NCI-H82 treated with DMSO at 0.1 percent for 48 hours (cell line): ENCODE results near the gene LAS1L.
"Not testable (repeated sequence)": the region's sequence is repeated elsewhere in the genome, so short reads cannot be mapped to it uniquely, and the experiment has no call there.

Source experiments
- DNase-seq: peaks from one replicate; lab custom pipeline; 2025; ENCODE audit not compliant: unreplicated experiment; lab: John Stamatoyannopoulos, UW

The LAS1L gene

GRCh38 chrX:65518980-65519379 lies 15.6 kb downstream of the LAS1L start:
- not testable (repeated sequence) for DNase-seq

- DNase-seq: no peak
These were observed 16.7 kb downstream of the LAS1L start for GRCh38 chrX:65517923-65518322.

- no peak for DNase-seq
These were observed 17.8 kb downstream of the LAS1L start for GRCh38 chrX:65516756-65517155.

- no peak for DNase-seq
These were observed 21.0 kb downstream of the LAS1L start for GRCh38 chrX:65513610-65514009.

- no peak for DNase-seq
These were observed 25.2 kb downstream of the LAS1L start for GRCh38 chrX:65509400-65509799.

- DNase-seq: no peak
These were observed 25.7 kb downstream of the LAS1L start for GRCh38 chrX:65508851-65509250.

- no peak for DNase-seq
These were observed 32.0 kb downstream of the LAS1L start for GRCh38 chrX:65502618-65503017.

GRCh38 chrX:65493431-65493830 lies 41.2 kb downstream of the LAS1L start:
- DNase-seq: no peak

- no peak for DNase-seq
These were observed 43.0 kb downstream of the LAS1L start for GRCh38 chrX:65491620-65492019.

GRCh38 chrX:65488495-65488894 lies 46.1 kb downstream of the LAS1L start:
- DNase-seq: no peak

GRCh38 chrX:65480960-65481359 lies 53.6 kb downstream of the LAS1L start:
- DNase-seq: no peak

GRCh38 chrX:65479102-65479501 lies 55.5 kb downstream of the LAS1L start:
- DNase-seq: not testable (repeated sequence)

- DNase-seq: no peak
These were observed 58.0 kb downstream of the LAS1L start for GRCh38 chrX:65476564-65476963.

- DNase-seq: no peak
These were observed 71.0 kb downstream of the LAS1L start for GRCh38 chrX:65463550-65463949.
